ENCODE data around the gene POLR1E. TPM values are rescaled to one million over a fixed set of nuclear protein-coding genes. Genes with fewer than 3 reads are reported as not detected.

POLR1E gene
- total and polyA plus RNA-seq, 4 donors = 4.9 to 25.5 (median 14.4) TPM

- TF ChIP-seq, protein P1, sequence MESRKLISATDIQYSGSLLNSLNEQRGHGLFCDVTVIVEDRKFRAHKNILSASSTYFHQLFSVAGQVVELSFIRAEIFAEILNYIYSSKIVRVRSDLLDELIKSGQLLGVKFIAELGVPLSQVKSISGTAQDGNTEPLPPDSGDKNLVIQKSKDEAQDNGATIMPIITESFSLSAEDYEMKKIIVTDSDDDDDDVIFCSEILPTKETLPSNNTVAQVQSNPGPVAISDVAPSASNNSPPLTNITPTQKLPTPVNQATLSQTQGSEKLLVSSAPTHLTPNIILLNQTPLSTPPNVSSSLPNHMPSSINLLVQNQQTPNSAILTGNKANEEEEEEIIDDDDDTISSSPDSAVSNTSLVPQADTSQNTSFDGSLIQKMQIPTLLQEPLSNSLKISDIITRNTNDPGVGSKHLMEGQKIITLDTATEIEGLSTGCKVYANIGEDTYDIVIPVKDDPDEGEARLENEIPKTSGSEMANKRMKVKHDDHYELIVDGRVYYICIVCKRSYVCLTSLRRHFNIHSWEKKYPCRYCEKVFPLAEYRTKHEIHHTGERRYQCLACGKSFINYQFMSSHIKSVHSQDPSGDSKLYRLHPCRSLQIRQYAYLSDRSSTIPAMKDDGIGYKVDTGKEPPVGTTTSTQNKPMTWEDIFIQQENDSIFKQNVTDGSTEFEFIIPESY (IDR thresholded peaks at IDR 0.05) = no peak
- TF ChIP-seq, protein P2, sequence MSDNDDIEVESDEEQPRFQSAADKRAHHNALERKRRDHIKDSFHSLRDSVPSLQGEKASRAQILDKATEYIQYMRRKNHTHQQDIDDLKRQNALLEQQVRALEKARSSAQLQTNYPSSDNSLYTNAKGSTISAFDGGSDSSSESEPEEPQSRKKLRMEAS (IDR thresholded peaks at IDR 0.05) = no peak
- no peak for TF ChIP-seq HNF4G (IDR thresholded peaks at IDR 0.05)
- no peak overlapping the region for H3K27ac ChIP-seq (ENCODE audit: low read depth in 1 of 2, low read length in 2 of 2)
- no peak for DNase-seq (ENCODE audit: low spot score)
- H3K27me3 ChIP-seq (ENCODE audit: control insufficient read depth in 4 of 4, insufficient read depth in 4 of 4, low read length in 3 of 4) = no peaks in the 10 kb centered on the region
- H3K4me3 ChIP-seq (ENCODE audit: low read depth in 1 of 3, low read length in 3 of 3) = no peak overlapping the region
- peaks cover 5 to 38% (median 30%) of the 10 kb centered on the region in 4 donors for H3K36me3 ChIP-seq (ENCODE audit: control insufficient read depth in 4 of 4, insufficient read depth in 3 of 4, low read depth in 1 of 4, low read length in 3 of 4)
- no peak overlapping the region for H3K9ac ChIP-seq (ENCODE audit: low read depth in 1 of 2, low read length in 2 of 2)
- peaks cover 9 to 53% (median 40%) of the 10 kb centered on the region in 4 donors for H3K4me1 ChIP-seq (ENCODE audit: control insufficient read depth in 4 of 4, insufficient read depth in 4 of 4, low read length in 3 of 4)
- 86% methylated on average over 2 of the region's 2 CpGs for whole genome bisulfite sequencing
- no peaks in the 10 kb centered on the region for H3K9me3 ChIP-seq (ENCODE audit: control insufficient read depth in 4 of 4, low read length in 3 of 4)
Observed at GRCh38 chr9:37442556-37442955, 43.2 kb upstream of the POLR1E start.

- no peak overlapping the region for H3K4me3 ChIP-seq (ENCODE audit: low read depth in 1 of 3, low read length in 3 of 3)
- H3K4me1 ChIP-seq (ENCODE audit: control insufficient read depth in 4 of 4, insufficient read depth in 4 of 4, low read length in 3 of 4) = peaks cover 7 to 43% (median 31%) of the 10 kb centered on the region in 4 donors
- 98% methylated on average over 5 of the region's 5 CpGs for WGBS
- no peak for DNase-seq (ENCODE audit: low spot score)
- no peaks in the 10 kb centered on the region for H3K27me3 ChIP-seq (ENCODE audit: control insufficient read depth in 4 of 4, insufficient read depth in 4 of 4, low read length in 3 of 4)
- TF ChIP-seq HNF4G (IDR thresholded peaks at IDR 0.05) = no peak
- no peak for TF ChIP-seq GABPA (IDR thresholded peaks at IDR 0.05 in 1 of 2, conservative IDR thresholded peaks at IDR 0.05 in 1 of 2)
- TF ChIP-seq NR2F2 (IDR thresholded peaks at IDR 0.05) = no peak
- no peak for TF ChIP-seq FOXA1 (IDR thresholded peaks at IDR 0.05)
- no peak for TF ChIP-seq HNF4A (conservative IDR thresholded peaks at IDR 0.05)
- TF ChIP-seq, protein P3, sequence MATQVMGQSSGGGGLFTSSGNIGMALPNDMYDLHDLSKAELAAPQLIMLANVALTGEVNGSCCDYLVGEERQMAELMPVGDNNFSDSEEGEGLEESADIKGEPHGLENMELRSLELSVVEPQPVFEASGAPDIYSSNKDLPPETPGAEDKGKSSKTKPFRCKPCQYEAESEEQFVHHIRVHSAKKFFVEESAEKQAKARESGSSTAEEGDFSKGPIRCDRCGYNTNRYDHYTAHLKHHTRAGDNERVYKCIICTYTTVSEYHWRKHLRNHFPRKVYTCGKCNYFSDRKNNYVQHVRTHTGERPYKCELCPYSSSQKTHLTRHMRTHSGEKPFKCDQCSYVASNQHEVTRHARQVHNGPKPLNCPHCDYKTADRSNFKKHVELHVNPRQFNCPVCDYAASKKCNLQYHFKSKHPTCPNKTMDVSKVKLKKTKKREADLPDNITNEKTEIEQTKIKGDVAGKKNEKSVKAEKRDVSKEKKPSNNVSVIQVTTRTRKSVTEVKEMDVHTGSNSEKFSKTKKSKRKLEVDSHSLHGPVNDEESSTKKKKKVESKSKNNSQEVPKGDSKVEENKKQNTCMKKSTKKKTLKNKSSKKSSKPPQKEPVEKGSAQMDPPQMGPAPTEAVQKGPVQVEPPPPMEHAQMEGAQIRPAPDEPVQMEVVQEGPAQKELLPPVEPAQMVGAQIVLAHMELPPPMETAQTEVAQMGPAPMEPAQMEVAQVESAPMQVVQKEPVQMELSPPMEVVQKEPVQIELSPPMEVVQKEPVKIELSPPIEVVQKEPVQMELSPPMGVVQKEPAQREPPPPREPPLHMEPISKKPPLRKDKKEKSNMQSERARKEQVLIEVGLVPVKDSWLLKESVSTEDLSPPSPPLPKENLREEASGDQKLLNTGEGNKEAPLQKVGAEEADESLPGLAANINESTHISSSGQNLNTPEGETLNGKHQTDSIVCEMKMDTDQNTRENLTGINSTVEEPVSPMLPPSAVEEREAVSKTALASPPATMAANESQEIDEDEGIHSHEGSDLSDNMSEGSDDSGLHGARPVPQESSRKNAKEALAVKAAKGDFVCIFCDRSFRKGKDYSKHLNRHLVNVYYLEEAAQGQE (IDR thresholded peaks at IDR 0.05) = no peak
- TF ChIP-seq, protein P4, sequence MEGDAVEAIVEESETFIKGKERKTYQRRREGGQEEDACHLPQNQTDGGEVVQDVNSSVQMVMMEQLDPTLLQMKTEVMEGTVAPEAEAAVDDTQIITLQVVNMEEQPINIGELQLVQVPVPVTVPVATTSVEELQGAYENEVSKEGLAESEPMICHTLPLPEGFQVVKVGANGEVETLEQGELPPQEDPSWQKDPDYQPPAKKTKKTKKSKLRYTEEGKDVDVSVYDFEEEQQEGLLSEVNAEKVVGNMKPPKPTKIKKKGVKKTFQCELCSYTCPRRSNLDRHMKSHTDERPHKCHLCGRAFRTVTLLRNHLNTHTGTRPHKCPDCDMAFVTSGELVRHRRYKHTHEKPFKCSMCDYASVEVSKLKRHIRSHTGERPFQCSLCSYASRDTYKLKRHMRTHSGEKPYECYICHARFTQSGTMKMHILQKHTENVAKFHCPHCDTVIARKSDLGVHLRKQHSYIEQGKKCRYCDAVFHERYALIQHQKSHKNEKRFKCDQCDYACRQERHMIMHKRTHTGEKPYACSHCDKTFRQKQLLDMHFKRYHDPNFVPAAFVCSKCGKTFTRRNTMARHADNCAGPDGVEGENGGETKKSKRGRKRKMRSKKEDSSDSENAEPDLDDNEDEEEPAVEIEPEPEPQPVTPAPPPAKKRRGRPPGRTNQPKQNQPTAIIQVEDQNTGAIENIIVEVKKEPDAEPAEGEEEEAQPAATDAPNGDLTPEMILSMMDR (IDR thresholded peaks at IDR 0.05; ENCODE audit: low read depth, low read length, missing input control) = no peak
- no peak for TF ChIP-seq RXRA (IDR thresholded peaks at IDR 0.05)
- no peak for TF ChIP-seq TAF1 (conservative IDR thresholded peaks at IDR 0.05)
- TF ChIP-seq EGR1 (IDR thresholded peaks at IDR 0.05; ENCODE audit: low read depth in 2 of 2) = no peak
- no peak for TF ChIP-seq JUND (IDR thresholded peaks at IDR 0.05)
- TF ChIP-seq, protein P2 (IDR thresholded peaks at IDR 0.05) = no peak
- TF ChIP-seq YY1 (IDR thresholded peaks at IDR 0.05) = no peak
- no peak overlapping the region for H3K9ac ChIP-seq (ENCODE audit: low read depth in 1 of 2, low read length in 2 of 2)
- no peak overlapping the region for H3K27ac ChIP-seq (ENCODE audit: low read depth in 1 of 2, low read length in 2 of 2)
- H3K9me3 ChIP-seq (ENCODE audit: control insufficient read depth in 4 of 4, low read length in 3 of 4) = no peaks in the 10 kb centered on the region
- peaks cover 3 to 28% (median 22%) of the 10 kb centered on the region in 4 donors for H3K36me3 ChIP-seq (ENCODE audit: control insufficient read depth in 4 of 4, insufficient read depth in 3 of 4, low read depth in 1 of 4, low read length in 3 of 4)
Observed at GRCh38 chr9:37443566-37443965, 42.2 kb upstream of the POLR1E start.
